ENCODE results near the gene DNAJC18.

Gene DNAJC18

DNA sequence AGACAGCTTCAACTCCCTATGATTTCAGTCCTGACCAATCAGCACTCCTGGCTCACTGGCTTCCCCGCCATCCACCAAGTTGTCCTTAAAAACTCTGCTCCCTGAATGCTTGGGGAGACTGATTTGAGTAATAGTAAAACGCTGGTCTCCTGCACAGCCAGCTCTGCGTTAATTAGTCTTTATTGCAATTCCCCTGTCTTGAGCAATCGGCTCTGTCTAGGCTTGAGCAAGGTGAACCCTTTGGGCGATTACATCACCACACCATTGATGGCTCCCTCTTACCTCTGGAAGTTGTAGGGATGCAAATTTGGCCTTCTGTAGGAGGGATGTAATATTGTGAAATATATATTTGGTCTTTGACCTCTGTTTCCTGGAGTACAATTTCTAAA lies 53.3 kb downstream of the DNAJC18 start:
- TF ChIP-seq ZC3H10 (CRISPR knock-in tag; IDR thresholded peaks at IDR 0.05) (no peak), ISL1 (CRISPR knock-in tag; IDR thresholded peaks at IDR 0.05) (no peak), ZNF565 (CRISPR knock-in tag; conservative IDR thresholded peaks at IDR 0.05; ENCODE audit: low read depth) (no peak), BACH2 (CRISPR knock-in tag; IDR thresholded peaks at IDR 0.05; ENCODE audit: borderline replicate concordance) (no peak), ZNF70 (CRISPR knock-in tag; IDR thresholded peaks at IDR 0.05) (no peak), CSDC2 (CRISPR knock-in tag; IDR thresholded peaks at IDR 0.05) (no peak), ZFP30 (CRISPR knock-in tag; IDR thresholded peaks at IDR 0.05) (no peak), ARNTL (CRISPR knock-in tag; IDR thresholded peaks at IDR 0.05; ENCODE audit: borderline replicate concordance, low read depth) (no peak), ESRRG (CRISPR knock-in tag; IDR thresholded peaks at IDR 0.05) (no peak), RARB (CRISPR knock-in tag; IDR thresholded peaks at IDR 0.05) (no peak), TOX (CRISPR knock-in tag; IDR thresholded peaks at IDR 0.05; ENCODE audit: borderline replicate concordance) (no peak), ZNF8 (CRISPR knock-in tag; IDR thresholded peaks at IDR 0.05) (no peak), PPARA (CRISPR knock-in tag; IDR thresholded peaks at IDR 0.05; ENCODE audit: borderline replicate concordance) (no peak), GLIS3 (CRISPR knock-in tag; IDR thresholded peaks at IDR 0.05) (no peak)
- TF ChIP-seq, protein P1, sequence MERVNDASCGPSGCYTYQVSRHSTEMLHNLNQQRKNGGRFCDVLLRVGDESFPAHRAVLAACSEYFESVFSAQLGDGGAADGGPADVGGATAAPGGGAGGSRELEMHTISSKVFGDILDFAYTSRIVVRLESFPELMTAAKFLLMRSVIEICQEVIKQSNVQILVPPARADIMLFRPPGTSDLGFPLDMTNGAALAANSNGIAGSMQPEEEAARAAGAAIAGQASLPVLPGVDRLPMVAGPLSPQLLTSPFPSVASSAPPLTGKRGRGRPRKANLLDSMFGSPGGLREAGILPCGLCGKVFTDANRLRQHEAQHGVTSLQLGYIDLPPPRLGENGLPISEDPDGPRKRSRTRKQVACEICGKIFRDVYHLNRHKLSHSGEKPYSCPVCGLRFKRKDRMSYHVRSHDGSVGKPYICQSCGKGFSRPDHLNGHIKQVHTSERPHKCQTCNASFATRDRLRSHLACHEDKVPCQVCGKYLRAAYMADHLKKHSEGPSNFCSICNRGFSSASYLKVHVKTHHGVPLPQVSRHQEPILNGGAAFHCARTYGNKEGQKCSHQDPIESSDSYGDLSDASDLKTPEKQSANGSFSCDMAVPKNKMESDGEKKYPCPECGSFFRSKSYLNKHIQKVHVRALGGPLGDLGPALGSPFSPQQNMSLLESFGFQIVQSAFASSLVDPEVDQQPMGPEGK (CRISPR knock-in tag; IDR thresholded peaks at IDR 0.05; ENCODE audit: borderline replicate concordance): no peak
- TF ChIP-seq, protein P2, sequence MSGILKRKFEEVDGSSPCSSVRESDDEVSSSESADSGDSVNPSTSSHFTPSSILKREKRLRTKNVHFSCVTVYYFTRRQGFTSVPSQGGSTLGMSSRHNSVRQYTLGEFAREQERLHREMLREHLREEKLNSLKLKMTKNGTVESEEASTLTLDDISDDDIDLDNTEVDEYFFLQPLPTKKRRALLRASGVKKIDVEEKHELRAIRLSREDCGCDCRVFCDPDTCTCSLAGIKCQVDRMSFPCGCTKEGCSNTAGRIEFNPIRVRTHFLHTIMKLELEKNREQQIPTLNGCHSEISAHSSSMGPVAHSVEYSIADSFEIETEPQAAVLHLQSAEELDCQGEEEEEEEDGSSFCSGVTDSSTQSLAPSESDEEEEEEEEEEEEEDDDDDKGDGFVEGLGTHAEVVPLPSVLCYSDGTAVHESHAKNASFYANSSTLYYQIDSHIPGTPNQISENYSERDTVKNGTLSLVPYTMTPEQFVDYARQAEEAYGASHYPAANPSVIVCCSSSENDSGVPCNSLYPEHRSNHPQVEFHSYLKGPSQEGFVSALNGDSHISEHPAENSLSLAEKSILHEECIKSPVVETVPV (CRISPR knock-in tag; IDR thresholded peaks at IDR 0.05): no peak
- TF ChIP-seq, protein P3, sequence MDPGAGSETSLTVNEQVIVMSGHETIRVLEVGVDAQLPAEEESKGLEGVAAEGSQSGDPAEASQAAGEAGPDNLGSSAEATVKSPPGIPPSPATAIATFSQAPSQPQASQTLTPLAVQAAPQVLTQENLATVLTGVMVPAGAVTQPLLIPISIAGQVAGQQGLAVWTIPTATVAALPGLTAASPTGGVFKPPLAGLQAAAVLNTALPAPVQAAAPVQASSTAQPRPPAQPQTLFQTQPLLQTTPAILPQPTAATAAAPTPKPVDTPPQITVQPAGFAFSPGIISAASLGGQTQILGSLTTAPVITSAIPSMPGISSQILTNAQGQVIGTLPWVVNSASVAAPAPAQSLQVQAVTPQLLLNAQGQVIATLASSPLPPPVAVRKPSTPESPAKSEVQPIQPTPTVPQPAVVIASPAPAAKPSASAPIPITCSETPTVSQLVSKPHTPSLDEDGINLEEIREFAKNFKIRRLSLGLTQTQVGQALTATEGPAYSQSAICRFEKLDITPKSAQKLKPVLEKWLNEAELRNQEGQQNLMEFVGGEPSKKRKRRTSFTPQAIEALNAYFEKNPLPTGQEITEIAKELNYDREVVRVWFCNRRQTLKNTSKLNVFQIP (CRISPR knock-in tag; IDR thresholded peaks at IDR 0.05; ENCODE audit: borderline replicate concordance, low read depth): no peak
- TF ChIP-seq, protein P4, sequence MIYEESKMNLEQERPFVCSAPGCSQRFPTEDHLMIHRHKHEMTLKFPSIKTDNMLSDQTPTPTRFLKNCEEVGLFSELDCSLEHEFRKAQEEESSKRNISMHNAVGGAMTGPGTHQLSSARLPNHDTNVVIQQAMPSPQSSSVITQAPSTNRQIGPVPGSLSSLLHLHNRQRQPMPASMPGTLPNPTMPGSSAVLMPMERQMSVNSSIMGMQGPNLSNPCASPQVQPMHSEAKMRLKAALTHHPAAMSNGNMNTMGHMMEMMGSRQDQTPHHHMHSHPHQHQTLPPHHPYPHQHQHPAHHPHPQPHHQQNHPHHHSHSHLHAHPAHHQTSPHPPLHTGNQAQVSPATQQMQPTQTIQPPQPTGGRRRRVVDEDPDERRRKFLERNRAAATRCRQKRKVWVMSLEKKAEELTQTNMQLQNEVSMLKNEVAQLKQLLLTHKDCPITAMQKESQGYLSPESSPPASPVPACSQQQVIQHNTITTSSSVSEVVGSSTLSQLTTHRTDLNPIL (CRISPR knock-in tag; IDR thresholded peaks at IDR 0.05; ENCODE audit: low read depth): no peak
- ATAC-seq: no peak

DNA sequence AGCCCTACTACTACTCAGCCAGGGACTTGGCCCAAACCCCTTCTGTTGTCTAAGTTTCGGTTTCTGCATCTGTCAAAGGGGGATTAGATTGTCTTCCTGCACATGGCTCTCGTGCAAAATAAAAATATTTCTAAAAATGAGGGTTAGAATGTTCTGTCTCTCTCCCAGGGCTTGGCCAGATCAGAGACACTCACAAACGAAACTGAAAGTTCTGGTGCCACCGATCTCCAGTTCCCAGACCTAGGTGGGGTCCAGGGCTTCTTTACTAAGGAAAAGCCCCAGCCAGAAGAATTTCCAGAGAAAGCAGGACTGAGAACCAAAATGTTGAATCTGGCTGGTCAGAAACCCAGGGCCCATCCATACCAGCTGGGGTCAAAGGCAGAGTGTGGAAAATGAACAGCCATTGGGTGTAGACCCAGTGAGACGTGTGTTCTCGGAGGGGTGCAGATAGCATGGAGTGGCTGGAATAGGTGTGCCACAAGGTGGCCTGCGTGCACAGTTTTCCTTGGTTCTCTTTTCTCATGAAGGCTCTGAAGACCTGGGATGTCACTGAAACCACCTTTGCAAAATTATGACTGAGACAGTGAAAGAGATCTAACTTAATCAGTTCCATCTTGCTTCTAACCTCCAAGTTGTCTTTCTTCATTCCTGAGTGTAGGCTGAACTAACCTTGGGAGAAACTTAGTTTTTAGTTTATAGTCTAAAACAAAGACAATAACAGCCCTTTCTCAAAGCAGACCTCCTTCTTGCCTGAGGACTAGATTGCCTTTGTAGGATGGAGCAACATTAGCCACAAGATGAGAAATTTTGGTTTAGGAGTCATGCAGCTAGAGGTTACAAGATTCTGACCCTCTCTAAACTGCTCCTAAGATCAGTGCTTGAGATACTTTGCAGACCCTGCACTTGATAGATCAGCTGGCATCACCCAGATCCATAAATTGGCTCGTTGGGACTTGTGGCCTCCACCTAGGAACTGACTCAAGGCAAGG lies 54.0 kb downstream of the DNAJC18 start:
- ATAC-seq: no peak

More for the DNA sequence above, 54.0 kb downstream of the DNAJC18 start:
- no peak for TF ChIP-seq CSDC2 (CRISPR knock-in tag; IDR thresholded peaks at IDR 0.05)
- TF ChIP-seq OSR1 (CRISPR knock-in tag; IDR thresholded peaks at IDR 0.05): no peak
- no peak for TF ChIP-seq ZNF565 (CRISPR knock-in tag; conservative IDR thresholded peaks at IDR 0.05; ENCODE audit: low read depth)
- TF ChIP-seq ESRRG (CRISPR knock-in tag; IDR thresholded peaks at IDR 0.05): no peak
- no peak for TF ChIP-seq GLIS3 (CRISPR knock-in tag; IDR thresholded peaks at IDR 0.05)
- TF ChIP-seq ARNTL (CRISPR knock-in tag; IDR thresholded peaks at IDR 0.05; ENCODE audit: borderline replicate concordance, low read depth): no peak
- no peak for TF ChIP-seq PPARA (CRISPR knock-in tag; IDR thresholded peaks at IDR 0.05; ENCODE audit: borderline replicate concordance)
- TF ChIP-seq, protein P5, sequence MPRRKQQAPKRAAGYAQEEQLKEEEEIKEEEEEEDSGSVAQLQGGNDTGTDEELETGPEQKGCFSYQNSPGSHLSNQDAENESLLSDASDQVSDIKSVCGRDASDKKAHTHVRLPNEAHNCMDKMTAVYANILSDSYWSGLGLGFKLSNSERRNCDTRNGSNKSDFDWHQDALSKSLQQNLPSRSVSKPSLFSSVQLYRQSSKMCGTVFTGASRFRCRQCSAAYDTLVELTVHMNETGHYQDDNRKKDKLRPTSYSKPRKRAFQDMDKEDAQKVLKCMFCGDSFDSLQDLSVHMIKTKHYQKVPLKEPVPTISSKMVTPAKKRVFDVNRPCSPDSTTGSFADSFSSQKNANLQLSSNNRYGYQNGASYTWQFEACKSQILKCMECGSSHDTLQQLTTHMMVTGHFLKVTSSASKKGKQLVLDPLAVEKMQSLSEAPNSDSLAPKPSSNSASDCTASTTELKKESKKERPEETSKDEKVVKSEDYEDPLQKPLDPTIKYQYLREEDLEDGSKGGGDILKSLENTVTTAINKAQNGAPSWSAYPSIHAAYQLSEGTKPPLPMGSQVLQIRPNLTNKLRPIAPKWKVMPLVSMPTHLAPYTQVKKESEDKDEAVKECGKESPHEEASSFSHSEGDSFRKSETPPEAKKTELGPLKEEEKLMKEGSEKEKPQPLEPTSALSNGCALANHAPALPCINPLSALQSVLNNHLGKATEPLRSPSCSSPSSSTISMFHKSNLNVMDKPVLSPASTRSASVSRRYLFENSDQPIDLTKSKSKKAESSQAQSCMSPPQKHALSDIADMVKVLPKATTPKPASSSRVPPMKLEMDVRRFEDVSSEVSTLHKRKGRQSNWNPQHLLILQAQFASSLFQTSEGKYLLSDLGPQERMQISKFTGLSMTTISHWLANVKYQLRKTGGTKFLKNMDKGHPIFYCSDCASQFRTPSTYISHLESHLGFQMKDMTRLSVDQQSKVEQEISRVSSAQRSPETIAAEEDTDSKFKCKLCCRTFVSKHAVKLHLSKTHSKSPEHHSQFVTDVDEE (CRISPR knock-in tag; IDR thresholded peaks at IDR 0.05): no peak
- TF ChIP-seq, protein P3 (CRISPR knock-in tag; IDR thresholded peaks at IDR 0.05; ENCODE audit: borderline replicate concordance, low read depth): no peak
